Immature natural killer cell (primary cell): Measurements from ENCODE around the gene CDH23. TPM values are rescaled to one million over a fixed set of nuclear protein-coding genes. Genes with fewer than 3 reads are reported as not detected.
A peak's percentile ranks its signal among the peaks of the same experiment; 100 is the strongest.

Experiments
- DNase-seq, 3 donors: peaks; one replicate each; pipeline ENCODE4 v3.0.0; 2022; ENCODE audit warnings: mixed read lengths in 1 of 3
- H3K27ac Mint-ChIP-seq, 6 donors: one replicate each; pipeline ENCODE4 v1.8.0; 2020; ENCODE audit warnings: mixed read lengths in 6 of 6, mild to moderate bottlenecking in 5 of 6, inconsistent platforms in 4 of 6, moderate library complexity in 3 of 6
- H3K27me3 Mint-ChIP-seq, 3 donors: one replicate each; pipeline ENCODE4 v1.8.0; 2020 to 2021; ENCODE audit warnings: low read depth in 3 of 3, mild to moderate bottlenecking in 3 of 3, mixed read lengths in 3 of 3, moderate library complexity in 3 of 3, inconsistent platforms in 1 of 3
- H3K36me3 Mint-ChIP-seq, 3 donors: one replicate each; pipeline ENCODE4 v1.8.0; 2020; ENCODE audit warnings: mixed read lengths in 3 of 3, inconsistent platforms in 2 of 3, mild to moderate bottlenecking in 2 of 3
- H3K4me1 Mint-ChIP-seq, 2 donors: one replicate each; pipeline ENCODE4 v1.8.0; 2020; ENCODE audit warnings: inconsistent platforms in 2 of 2, mild to moderate bottlenecking in 2 of 2, mixed read lengths in 2 of 2, moderate library complexity in 1 of 2
- H3K4me3 Mint-ChIP-seq, 5 donors: one replicate each; pipeline ENCODE4 v1.8.0; 2020; ENCODE audit warnings: mild to moderate bottlenecking in 5 of 5, mixed read lengths in 5 of 5, inconsistent platforms in 3 of 5, moderate library complexity in 3 of 5
- H3K9me3 Mint-ChIP-seq, 6 donors: one replicate each; pipeline ENCODE4 v1.8.0; 2020; ENCODE audit warnings: mild to moderate bottlenecking in 6 of 6, mixed read lengths in 6 of 6, inconsistent platforms in 4 of 6, moderate library complexity in 3 of 6
- polyA plus RNA-seq, 3 donors: library from polyadenylated mRNA; unstranded; fragments of 300-500 nt; fragmentation: Illumina TruSeq; gene quantifications; one replicate each; pipeline ENCODE4 v1.2.3, GENCODE V29; 2021

The CDH23 gene
- polyA plus RNA-seq, 3 donors from 2014 or later, result 0.47 to 0.59 TPM; not detected in 1

- DNase-seq, result no peak
- H3K36me3 Mint-ChIP-seq, result no peaks in the 10 kb centered on the region
- no peaks in the 10 kb centered on the region for H3K9me3 Mint-ChIP-seq
- H3K4me1 Mint-ChIP-seq, result no peaks in the 10 kb centered on the region
- peaks cover 0 to 6% (median 3%) of the 10 kb centered on the region in 3 donors for H3K27me3 Mint-ChIP-seq
- H3K27ac Mint-ChIP-seq, result no peak overlapping the region
- H3K4me3 Mint-ChIP-seq, result no peak overlapping the region
These were observed 264.4 kb downstream of the CDH23 start for GRCh38 chr10:71661060-71661622.

- Mint-ChIP-seq H3K4me3 (no peak overlapping the region), H3K36me3 (no peaks in the 10 kb centered on the region), H3K9me3 (no peaks in the 10 kb centered on the region), H3K4me1 (peaks cover 0 to 5% of the 10 kb centered on the region in 2 donors), H3K27ac (no peak overlapping the region), H3K27me3 (peaks cover 0 to 9% (median 0%) of the 10 kb centered on the region in 3 donors)
- no peak for DNase-seq
These were observed 265.1 kb downstream of the CDH23 start for GRCh38 chr10:71661779-71662336.

GRCh38 chr10:71663311-71663710 is 266.6 kb downstream of the CDH23 start:
- H3K36me3 Mint-ChIP-seq, result no peaks in the 10 kb centered on the region
- H3K4me3 Mint-ChIP-seq, result no peak overlapping the region
- DNase-seq, result no peak
- peaks cover 0 to 11% (median 0%) of the 10 kb centered on the region in 3 donors for H3K27me3 Mint-ChIP-seq
- no peaks in the 10 kb centered on the region for H3K9me3 Mint-ChIP-seq
- peaks cover 7 to 14% of the 10 kb centered on the region in 2 donors for H3K4me1 Mint-ChIP-seq
- no peak overlapping the region for H3K27ac Mint-ChIP-seq

- no peaks in the 10 kb centered on the region for H3K36me3 Mint-ChIP-seq
- H3K4me3 Mint-ChIP-seq, result no peak overlapping the region
- H3K9me3 Mint-ChIP-seq, result no peaks in the 10 kb centered on the region
- peaks cover 0 to 11% (median 0%) of the 10 kb centered on the region in 3 donors for H3K27me3 Mint-ChIP-seq
- no peak overlapping the region for H3K27ac Mint-ChIP-seq
- DNase-seq, result no peak
- H3K4me1 Mint-ChIP-seq, result peaks cover 7 to 14% of the 10 kb centered on the region in 2 donors
These were observed 267.9 kb downstream of the CDH23 start for GRCh38 chr10:71664585-71664984.

- Mint-ChIP-seq H3K36me3 (no peaks in the 10 kb centered on the region), H3K4me1 (peaks cover 7 to 14% of the 10 kb centered on the region in 2 donors), H3K27me3 (peaks cover 0 to 11% (median 0%) of the 10 kb centered on the region in 3 donors), H3K4me3 (no peak overlapping the region), H3K9me3 (no peaks in the 10 kb centered on the region), H3K27ac (no peak overlapping the region)
- no peak for DNase-seq
These were observed 268.7 kb downstream of the CDH23 start for GRCh38 chr10:71665456-71665855.

- H3K4me3 Mint-ChIP-seq, result no peak overlapping the region
- peaks cover 7 to 14% of the 10 kb centered on the region in 2 donors for H3K4me1 Mint-ChIP-seq
- H3K9me3 Mint-ChIP-seq, result no peaks in the 10 kb centered on the region
- no peak overlapping the region for H3K27ac Mint-ChIP-seq
- DNase-seq, result peak in 1 of 3 donors; percentile 12
- no peaks in the 10 kb centered on the region for H3K36me3 Mint-ChIP-seq
- H3K27me3 Mint-ChIP-seq, result peaks cover 0 to 11% (median 0%) of the 10 kb centered on the region in 3 donors
These were observed 270.1 kb downstream of the CDH23 start for GRCh38 chr10:71666639-71667386.

GRCh38 chr10:71667387-71667752 is 270.6 kb downstream of the CDH23 start:
- Mint-ChIP-seq H3K27me3 (peaks cover 0 to 12% (median 0%) of the 10 kb centered on the region in 3 donors), H3K36me3 (no peaks in the 10 kb centered on the region), H3K4me1 (peaks cover 7 to 14% of the 10 kb centered on the region in 2 donors), H3K9me3 (no peaks in the 10 kb centered on the region), H3K27ac (peak overlapping the region in 2 of 6 donors; percentile 3 to 5), H3K4me3 (no peak overlapping the region)
- no peak for DNase-seq

- Mint-ChIP-seq H3K36me3 (no peaks in the 10 kb centered on the region), H3K4me1 (peaks cover 4 to 5% of the 10 kb centered on the region in 2 donors), H3K27ac (no peak overlapping the region), H3K27me3 (peaks cover 0 to 3% (median 0%) of the 10 kb centered on the region in 3 donors), H3K4me3 (no peak overlapping the region), H3K9me3 (no peaks in the 10 kb centered on the region)
- DNase-seq, result no peak
These were observed 275.6 kb downstream of the CDH23 start for GRCh38 chr10:71671994-71672946.

- H3K9me3 Mint-ChIP-seq, result no peaks in the 10 kb centered on the region
- H3K27me3 Mint-ChIP-seq, result peaks cover 0 to 5% (median 2%) of the 10 kb centered on the region in 3 donors
- no peaks in the 10 kb centered on the region for H3K4me1 Mint-ChIP-seq
- H3K36me3 Mint-ChIP-seq, result no peaks in the 10 kb centered on the region
- H3K27ac Mint-ChIP-seq, result no peak overlapping the region
- no peak overlapping the region for H3K4me3 Mint-ChIP-seq
- no peak for DNase-seq
These were observed 278.7 kb downstream of the CDH23 start for GRCh38 chr10:71675295-71675970.

- no peaks in the 10 kb centered on the region for H3K36me3 Mint-ChIP-seq
- H3K4me1 Mint-ChIP-seq, result no peaks in the 10 kb centered on the region
- H3K27ac Mint-ChIP-seq, result no peak overlapping the region
- no peak for DNase-seq
- H3K27me3 Mint-ChIP-seq, result peaks cover 0 to 4% (median 2%) of the 10 kb centered on the region in 3 donors
- no peaks in the 10 kb centered on the region for H3K9me3 Mint-ChIP-seq
- no peak overlapping the region for H3K4me3 Mint-ChIP-seq
These were observed 280.5 kb downstream of the CDH23 start for GRCh38 chr10:71677261-71677660.

- peak overlapping the region in 1 of 6 donors; percentile 59 for H3K27ac Mint-ChIP-seq
- H3K27me3 Mint-ChIP-seq, result peaks cover 0 to 4% (median 2%) of the 10 kb centered on the region in 3 donors
- no peaks in the 10 kb centered on the region for H3K9me3 Mint-ChIP-seq
- H3K4me3 Mint-ChIP-seq, result no peak overlapping the region
- DNase-seq, result no peak
- H3K4me1 Mint-ChIP-seq, result no peaks in the 10 kb centered on the region
- no peaks in the 10 kb centered on the region for H3K36me3 Mint-ChIP-seq
These were observed 281.5 kb downstream of the CDH23 start for GRCh38 chr10:71678057-71678805.

GRCh38 chr10:71679425-71679824 is 282.7 kb downstream of the CDH23 start:
- peak overlapping the region in 1 of 6 donors; percentile 88 for H3K27ac Mint-ChIP-seq
- peaks cover 0 to 5% (median 2%) of the 10 kb centered on the region in 3 donors for H3K27me3 Mint-ChIP-seq
- peaks cover 2 to 4% of the 10 kb centered on the region in 2 donors for H3K4me1 Mint-ChIP-seq
- DNase-seq, result no peak
- no peaks in the 10 kb centered on the region for H3K36me3 Mint-ChIP-seq
- peak overlapping the region in 1 of 5 donors; percentile 53 for H3K4me3 Mint-ChIP-seq
- no peaks in the 10 kb centered on the region for H3K9me3 Mint-ChIP-seq
